Stimulated activated CD4-positive, alpha-beta T cell treated with anti-CD3 and anti-CD28 coated beads, TNF-alpha, amount 100 ng/mL, for 24 hours (primary cell): Measurements from ENCODE around the gene CASP6.
A peak's percentile ranks its signal among the peaks of the same experiment; 100 is the strongest.

Experiments used
- DNase-seq, 3 experiments: peaks; one replicate each; pipeline ENCODE4 v3.0.0-alpha.2; 2020; ENCODE audit warnings: low read depth in 3 of 3

Gene CASP6

DNA sequence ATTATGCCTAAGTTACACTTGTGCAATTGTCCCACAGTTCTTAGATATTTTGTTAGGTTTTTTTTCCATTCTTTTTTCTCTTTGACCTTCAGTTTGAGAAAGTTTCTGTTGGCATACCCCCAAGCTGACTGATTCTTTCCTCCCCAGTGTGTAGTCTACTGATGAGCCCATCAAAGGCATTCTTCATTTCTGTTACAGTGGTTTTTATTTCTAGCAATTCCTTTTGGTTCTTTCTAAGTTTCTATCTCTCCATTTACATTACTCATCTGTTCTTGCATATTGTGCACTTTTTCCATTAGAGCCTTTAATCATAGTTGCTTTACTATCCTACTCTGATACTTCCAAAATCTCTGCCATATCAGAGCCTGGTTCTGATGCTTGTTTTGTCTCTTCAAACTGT, 31.9 kb downstream of the CASP6 start:
- DNase-seq = peak in 1 of 3 experiments; percentile 16

DNA sequence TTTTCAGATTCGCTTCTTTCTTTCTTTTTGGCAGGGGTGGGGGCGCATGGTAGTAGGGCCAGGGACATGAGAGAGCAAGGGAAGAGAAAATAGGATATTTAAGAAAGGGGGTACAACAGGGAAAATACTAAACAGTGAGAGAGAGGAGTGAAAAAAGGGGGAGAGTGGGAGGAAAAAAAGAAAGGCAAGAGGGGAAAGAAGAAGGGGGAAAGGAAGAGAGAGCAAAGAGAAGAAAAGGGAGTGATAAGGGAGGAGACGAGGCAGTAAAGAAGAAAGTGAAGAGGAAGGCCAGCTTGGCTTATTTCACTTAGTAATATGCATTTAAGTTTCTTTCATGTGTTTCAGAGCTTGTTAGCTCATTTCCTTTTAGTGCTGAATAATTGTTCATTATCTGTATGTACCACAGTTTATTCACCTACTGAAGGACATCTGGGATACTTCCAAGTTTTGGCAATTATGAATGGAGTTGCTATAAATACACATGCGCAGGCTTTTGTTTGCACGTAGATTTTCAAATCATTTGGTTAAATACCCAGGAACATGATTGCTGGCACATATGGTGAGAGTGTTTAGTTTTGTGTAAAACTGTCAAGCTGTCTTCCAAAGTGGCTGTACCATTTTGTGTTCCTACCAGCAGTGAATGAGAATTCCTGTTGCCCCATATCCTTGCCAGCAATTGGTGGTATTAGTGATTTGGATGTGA, 37.3 kb downstream of the CASP6 start:
- no peak for DNase-seq

- no peak for DNase-seq
Observed at GRCh38 chr4:109662771-109663170, 40.5 kb downstream of the CASP6 start.

- no peak for DNase-seq
Observed at GRCh38 chr4:109662116-109662515, 41.1 kb downstream of the CASP6 start.

- DNase-seq = no peak
Observed at GRCh38 chr4:109658871-109659410, 44.3 kb downstream of the CASP6 start.

DNA sequence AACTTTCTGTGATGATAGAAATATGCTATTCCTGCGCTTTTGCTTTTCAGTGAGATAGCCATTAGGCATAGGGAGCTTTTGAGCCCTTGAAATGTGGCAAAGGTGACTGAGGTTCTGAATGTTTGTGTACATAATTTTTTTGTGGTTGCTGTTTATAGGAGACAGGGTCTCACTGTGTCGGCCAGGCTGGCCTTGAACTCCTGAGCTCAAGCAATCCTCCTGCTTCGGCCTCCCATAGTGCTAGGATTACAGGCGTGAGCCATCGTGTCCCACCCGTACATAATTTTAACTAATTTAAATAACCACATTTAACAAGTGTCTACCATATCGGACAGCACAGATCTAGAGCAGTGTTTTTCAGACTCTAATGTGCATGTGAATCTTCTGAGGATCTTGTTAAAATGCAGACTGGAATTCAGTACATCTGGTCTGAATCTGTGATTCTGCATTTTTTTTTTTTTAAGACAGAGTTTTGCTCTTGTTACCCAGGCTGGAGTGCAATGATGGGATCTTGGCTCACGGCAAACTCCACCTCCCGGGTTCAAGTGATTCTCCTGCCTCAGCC, 45.3 kb downstream of the CASP6 start:
- no peak for DNase-seq

GRCh38 chr4:109655396-109655795, 47.8 kb downstream of the CASP6 start:
- no peak for DNase-seq

- no peak for DNase-seq
Observed at GRCh38 chr4:109649872-109650271, 53.4 kb downstream of the CASP6 start.

DNA sequence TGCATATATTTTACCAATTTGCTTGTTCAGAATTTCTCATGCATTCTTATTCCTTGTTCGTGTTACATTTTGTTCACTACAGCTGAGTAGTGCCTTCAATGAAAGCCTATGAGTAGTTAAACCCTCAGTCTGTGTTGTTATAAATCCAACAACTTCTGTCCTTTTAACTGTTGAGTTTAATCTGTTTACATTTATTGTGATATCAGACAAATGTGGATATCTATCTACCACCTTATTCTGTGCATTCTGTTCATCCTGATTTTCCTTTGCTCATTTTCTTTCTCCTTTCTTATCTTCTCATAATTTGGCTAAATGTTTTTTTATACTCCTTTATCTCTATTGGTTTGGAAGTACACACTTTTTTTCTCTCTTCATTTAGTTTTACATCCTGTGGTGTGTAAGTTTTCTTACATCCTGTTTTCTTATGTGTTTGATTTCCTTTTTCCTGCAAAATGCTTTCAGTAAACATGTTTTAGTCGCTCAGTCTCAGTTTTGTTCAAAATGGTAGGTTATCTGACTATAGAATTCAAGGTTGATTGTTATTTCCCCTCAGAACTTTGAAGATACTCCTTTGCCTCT, 54.2 kb downstream of the CASP6 start:
- no peak for DNase-seq

GRCh38 chr4:109648266-109648996, 54.8 kb downstream of the CASP6 start:
- no peak for DNase-seq

GRCh38 chr4:109645874-109646710, 57.2 kb downstream of the CASP6 start:
- DNase-seq = no peak

- DNase-seq = no peak
Observed at GRCh38 chr4:109640644-109641043, 62.6 kb downstream of the CASP6 start.
